NCI-H1436 (cell line): ENCODE measurements around the gene FAM131B.

ENCODE experiments used
- DNase-seq: peaks from one replicate; lab custom pipeline; 2025; lab: John Stamatoyannopoulos, UW

Gene FAM131B

GRCh38 chr7:143322760-143323633 is 39.5 kb downstream of the FAM131B start:
- no peak for DNase-seq

DNA sequence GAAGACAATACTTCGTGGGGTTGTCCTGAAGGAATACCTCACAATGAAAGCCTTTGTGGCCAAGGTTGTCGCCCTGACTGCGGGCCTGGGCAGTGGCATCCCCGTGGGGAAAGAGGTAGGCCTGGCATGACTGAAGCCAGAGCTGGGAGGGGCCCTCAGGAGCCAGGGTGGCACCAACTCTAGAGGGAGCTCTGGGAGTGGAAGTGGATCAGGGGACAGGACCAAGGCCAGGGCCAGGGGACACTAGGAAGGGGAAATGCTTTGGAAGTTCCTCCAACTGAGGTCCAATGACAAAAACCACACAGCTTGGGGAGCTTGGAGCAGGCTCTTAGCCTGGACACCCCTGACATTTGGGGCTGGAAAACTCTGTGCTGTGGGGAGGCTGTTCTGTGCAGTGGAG is 40.8 kb downstream of the FAM131B start:
- no peak for DNase-seq

GRCh38 chr7:143321242-143321641 is 41.3 kb downstream of the FAM131B start:
- no peak for DNase-seq

- no peak for DNase-seq
Measured at GRCh38 chr7:143320620-143321019, 41.9 kb downstream of the FAM131B start.

GRCh38 chr7:143318661-143319060 is 43.9 kb downstream of the FAM131B start:
- no peak for DNase-seq

- no peak for DNase-seq
Measured at GRCh38 chr7:143316492-143316891, 46.0 kb downstream of the FAM131B start.

DNA sequence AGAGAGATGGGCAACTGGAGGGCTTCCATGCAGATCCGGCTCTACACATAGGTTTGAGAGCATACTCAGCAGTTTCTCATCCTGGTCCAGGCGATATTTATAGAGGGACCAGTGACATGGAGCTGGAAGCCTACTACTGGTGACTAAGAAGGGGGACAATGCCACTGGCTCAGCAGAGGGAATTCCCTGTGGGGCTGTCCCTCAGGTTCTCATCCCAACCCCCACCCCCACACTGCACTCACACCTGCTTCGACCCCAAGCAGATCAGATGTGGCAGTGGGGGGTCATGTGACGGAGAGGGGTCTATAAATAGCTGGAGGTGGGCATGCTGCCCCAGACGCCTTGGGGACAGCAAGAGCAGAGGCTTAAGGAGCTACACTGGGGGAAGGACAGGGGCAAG is 46.7 kb downstream of the FAM131B start, which contains the start of gene CLCN1:
Gene CLCN1 (plus strand): TSS at position 336 of the 400 bp plus-strand sequence. CDS start 102 bp downstream, outside the sequence.
- DNase-seq, result no peak

GRCh38 chr7:143314127-143314526 is 48.4 kb downstream of the FAM131B start:
- no peak for DNase-seq

- DNase-seq, result no peak
Measured at GRCh38 chr7:143308632-143309031, 53.9 kb downstream of the FAM131B start.

- DNase-seq, result no peak
Measured at GRCh38 chr7:143305423-143306070, 57.0 kb downstream of the FAM131B start.

DNA sequence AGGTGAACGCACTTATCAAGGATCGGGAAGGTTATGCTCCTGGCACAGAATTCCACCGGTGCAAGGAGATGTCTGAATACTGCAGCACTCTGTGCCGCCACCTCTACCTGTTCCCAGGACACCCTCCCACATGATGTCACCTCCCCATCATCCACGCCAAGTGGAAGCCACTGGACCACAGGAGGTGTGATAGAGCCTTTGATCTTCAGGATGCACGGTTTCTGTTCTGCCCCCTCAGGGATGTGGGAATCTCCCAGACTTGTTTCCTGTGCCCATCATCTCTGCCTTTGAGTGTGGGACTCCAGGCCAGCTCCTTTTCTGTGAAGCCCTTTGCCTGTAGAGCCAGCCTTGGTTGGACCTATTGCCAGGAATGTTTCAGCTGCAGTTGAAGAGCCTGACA is 57.6 kb downstream of the FAM131B start:
- no peak for DNase-seq

DNA sequence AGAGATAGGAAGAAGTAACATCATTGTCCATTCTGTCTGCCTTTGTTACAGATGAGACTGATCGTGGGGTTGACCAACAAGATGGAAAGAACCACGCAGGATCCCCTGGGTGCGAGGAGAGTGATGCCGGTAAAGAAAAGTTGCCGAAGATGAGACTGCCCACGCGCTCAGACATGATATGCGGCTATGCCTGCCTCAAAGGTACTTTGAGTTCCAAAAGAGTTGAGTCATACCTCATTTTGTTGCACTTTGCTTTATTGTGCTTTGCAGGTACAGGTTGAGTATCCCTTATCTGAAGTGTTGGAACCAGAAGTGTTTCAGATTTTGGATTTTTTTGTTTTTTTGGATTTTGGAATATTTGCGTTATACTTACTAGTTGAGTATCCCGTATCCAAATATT is 58.8 kb downstream of the FAM131B start:
- DNase-seq, result no peak
